Limb (tissue), 2 donors: Measurements from ENCODE around the gene KIF5A.

ENCODE experiments used
- DNase-seq, 2 donors: peaks; one replicate each; pipeline ENCODE4 v3.0.0-alpha.2; 2016; ENCODE audit errors: extremely low spot score in 2 of 2

The KIF5A gene

DNA sequence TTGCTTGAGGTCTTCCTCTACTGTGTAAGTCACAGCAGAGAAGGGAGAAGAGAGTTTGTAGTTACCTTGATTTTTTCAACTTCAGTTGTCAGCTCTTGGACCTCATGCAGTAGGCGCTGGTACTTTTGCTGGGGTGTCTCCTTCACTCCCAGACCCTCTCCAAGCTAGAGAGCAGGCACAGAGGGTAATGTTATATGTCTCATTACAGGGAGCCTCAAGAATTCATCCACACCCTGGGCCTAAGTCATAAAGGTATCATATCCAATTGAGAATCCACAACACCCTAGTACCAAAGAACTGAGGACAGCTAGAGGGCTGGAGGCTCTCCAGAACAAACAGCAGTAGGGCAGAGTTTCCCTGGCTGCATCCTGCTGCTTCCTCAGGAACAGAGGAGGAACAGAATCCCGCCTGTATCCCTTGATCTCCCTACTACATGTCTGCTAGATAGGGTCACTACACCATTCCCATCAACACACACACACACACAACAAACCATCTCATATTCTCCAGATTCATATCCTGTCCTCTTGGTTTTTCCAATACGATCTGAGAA, 14.8 kb upstream of the KIF5A start:
- DNase-seq = no peak

GRCh38 chr12:57535764-57536596, 13.9 kb upstream of the KIF5A start:
- DNase-seq = no peak

GRCh38 chr12:57536597-57536942, 13.3 kb upstream of the KIF5A start:
- no peak for DNase-seq

GRCh38 chr12:57539134-57539768, 10.6 kb upstream of the KIF5A start:
- DNase-seq = no peak

- no peak for DNase-seq
Observed at GRCh38 chr12:57541001-57541400, 8.8 kb upstream of the KIF5A start.

- no peak for DNase-seq
Observed at GRCh38 chr12:57541717-57542116, 8.1 kb upstream of the KIF5A start.

DNA sequence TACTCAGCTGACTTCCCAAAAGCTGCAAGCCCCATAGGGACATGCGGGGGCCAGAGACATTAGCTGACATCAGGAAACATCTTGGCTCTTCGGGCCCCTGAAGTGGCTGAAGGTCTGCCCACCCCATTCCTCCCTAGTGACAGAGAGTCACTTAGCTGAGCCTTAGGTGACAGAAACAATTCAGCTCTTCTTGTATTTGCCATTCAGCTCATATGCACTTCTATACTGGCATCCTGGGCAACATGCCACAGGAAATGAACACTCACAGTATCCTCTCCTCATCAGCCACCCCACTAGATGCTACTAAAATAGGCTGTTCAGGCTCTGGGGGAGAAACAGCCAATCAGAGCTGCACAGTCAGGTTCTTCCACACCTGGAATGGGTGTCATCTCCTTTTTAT, 6.3 kb upstream of the KIF5A start:
- no peak for DNase-seq

DNA sequence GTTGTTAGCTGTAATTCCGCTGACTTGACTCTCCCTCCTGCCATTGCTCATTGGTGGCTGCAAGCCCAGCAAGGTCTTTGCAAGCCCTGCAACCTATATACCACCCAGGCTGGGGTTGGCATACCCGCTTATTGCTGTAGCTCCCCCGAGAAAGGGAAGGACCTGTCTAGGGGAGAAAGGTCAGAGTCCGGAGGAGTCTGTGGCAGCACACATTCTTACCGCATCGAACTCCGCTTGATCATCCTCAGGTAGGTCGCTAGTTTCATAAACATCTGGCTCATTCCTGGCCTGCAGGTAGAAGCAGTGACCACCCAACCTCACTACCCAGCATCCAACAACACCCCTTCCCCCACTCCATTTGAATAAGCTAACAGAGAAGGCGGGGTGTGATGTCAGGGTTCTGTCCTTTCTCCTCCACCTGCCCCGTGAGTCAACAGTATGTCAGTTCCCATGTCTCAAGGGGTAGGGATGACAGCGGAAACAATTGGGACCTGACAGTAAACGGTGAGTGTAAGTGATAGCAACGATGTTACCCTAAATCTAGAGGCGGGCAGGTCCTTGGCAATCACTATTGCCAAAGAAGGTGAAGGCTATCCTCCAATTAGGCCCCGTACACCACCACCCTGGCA, 3.9 kb upstream of the KIF5A start:
- DNase-seq = no peak

- DNase-seq = peak; percentile 97 to 98
Observed at GRCh38 chr12:57546438-57547287, 3.2 kb upstream of the KIF5A start, which contains the start of gene DCTN2. DCTN2 (minus strand) TSS chr12:57547192; CDS start chr12:57547063, 129 bp downstream.

GRCh38 chr12:57547288-57548012, 2.4 kb upstream of the KIF5A start:
- DNase-seq = no peak

DNA sequence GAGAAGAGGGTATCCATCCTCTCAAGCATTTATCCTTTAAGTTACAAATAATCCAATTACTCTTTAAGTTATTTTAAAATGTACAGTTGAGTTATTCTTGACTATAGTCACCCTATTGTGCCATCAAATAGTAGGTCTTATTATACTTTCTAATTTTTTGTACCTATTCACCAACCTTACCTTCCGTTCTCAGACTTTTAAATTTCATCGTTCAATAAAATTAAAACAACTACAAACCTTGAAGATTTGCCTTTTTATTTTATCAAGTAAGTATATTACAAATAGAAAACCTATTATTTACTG, 1.9 kb upstream of the KIF5A start:
- no peak for DNase-seq

- DNase-seq = no peak
Observed at GRCh38 chr12:57548488-57548887, 1.4 kb upstream of the KIF5A start.

- no peak for DNase-seq
Observed at GRCh38 chr12:57549203-57549908, 488 bp upstream of the KIF5A start.

GRCh38 chr12:57550641-57551549, 1.1 kb downstream of the KIF5A start:
- no peak for DNase-seq

GRCh38 chr12:57551637-57552305, 1.9 kb downstream of the KIF5A start:
- DNase-seq = no peak

DNA sequence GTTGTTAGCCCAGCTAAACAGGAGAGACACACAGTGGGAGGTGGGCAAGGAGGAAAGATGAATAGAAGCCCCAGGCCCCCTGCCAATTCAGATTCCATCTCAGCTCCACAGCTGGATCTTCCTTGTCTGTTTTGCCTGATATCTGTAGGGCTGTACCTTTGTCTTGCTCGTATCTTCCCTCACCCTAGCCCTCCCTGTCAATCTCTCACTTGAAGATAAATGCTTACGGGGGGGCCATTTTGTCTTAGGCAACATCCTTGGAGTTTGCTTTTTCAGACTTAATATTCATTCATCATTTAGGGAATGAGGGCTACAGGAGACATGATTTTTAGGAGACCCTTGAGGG, 2.4 kb downstream of the KIF5A start:
- no peak for DNase-seq

GRCh38 chr12:57552835-57553313, 3.0 kb downstream of the KIF5A start:
- DNase-seq = no peak

- peak in 1 of 2 donors; percentile 47 for DNase-seq
Observed at GRCh38 chr12:57553343-57554202, 3.7 kb downstream of the KIF5A start.
